ENCODE measurements around the gene WNT3.
A peak's percentile ranks its signal among the peaks of the same experiment; 100 is the strongest.
"Not testable (repeated sequence)": the region's sequence is repeated elsewhere in the genome, so short reads cannot be mapped to it uniquely, and the experiment has no call there.

Gene WNT3

DNA sequence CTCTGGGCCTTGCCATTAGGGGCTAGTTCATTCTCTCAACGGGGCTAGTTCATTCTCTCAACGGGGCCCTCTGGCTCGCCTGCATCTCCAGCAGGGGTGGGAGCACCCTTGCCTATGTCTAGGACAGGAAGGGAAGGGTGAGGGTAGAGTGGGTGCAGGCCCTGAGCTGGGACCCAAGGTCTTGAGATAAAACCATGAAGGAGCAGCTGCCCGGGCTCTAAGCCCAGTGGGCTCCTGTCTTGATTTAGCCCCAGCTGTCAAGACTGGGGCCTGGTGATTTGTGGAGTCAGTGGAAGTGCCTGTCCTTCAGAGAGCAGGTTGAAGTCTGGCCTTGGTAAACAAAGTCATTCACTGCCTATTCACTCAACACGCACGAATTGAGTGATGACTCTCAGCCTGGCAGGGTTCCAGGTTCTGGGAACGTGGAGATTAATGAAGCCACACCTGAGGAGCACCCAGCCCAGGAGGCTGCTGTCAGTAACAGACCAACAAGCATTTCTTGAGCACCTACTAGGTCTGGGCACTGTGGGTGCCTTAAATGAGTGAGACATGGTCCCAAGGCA lies 35.4 kb downstream of the WNT3 start:
- no peak for DNase-seq (ENCODE audit: low read depth)

DNA sequence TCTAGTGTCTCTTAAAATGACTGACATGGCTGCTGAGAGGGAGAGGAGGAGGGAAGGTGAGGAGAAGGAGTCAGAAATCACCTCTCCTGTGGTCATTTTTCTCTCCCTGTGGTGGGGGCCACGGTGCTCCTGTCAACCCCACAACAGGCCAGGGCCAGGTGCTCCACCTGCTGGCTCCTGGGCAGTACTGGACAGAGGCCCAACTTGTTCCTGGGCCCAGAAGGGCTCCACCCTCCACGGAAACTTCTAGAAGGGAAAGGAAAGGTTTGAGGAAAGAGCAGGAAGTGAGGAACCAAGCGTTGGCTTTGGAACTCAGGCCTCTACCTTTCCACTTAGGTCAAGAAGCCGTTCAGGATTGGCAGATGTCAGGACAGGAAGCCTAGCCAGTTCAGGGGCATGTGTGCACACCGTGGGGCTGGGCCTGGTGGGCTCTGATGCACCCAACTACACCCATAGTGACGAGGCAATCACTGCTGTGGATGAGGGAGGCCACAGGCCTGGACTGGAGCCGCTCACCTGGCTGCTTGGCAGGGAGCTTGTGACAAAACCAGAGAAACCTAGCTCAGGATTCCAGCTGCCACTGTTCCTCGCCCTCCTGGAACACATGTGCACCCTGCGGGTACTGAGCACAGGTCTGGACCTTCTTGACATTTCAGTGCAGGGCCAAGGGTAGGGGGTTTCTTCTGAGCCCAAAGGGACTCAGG lies 36.1 kb downstream of the WNT3 start:
- DNase-seq (ENCODE audit: low read depth) = peak; percentile 28

DNA sequence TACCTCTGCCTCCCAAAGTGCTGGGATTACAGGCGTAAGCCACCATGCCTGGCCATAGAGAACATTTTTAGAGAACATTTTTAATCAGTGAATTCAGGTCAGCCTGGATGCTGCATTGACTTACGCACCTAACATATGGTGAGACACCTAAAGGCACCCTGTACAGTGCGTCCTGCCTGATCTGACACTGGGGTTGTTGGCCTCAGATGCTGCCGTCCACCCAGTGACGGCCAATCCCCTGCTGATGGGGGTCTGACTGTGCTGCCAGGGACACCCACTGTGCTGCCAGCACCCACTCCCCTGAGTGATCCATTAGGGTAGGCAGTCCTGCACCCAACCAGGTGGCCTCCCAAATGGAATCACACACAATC lies 38.5 kb downstream of the WNT3 start:
- DNase-seq (ENCODE audit: low read depth) = no peak

DNA sequence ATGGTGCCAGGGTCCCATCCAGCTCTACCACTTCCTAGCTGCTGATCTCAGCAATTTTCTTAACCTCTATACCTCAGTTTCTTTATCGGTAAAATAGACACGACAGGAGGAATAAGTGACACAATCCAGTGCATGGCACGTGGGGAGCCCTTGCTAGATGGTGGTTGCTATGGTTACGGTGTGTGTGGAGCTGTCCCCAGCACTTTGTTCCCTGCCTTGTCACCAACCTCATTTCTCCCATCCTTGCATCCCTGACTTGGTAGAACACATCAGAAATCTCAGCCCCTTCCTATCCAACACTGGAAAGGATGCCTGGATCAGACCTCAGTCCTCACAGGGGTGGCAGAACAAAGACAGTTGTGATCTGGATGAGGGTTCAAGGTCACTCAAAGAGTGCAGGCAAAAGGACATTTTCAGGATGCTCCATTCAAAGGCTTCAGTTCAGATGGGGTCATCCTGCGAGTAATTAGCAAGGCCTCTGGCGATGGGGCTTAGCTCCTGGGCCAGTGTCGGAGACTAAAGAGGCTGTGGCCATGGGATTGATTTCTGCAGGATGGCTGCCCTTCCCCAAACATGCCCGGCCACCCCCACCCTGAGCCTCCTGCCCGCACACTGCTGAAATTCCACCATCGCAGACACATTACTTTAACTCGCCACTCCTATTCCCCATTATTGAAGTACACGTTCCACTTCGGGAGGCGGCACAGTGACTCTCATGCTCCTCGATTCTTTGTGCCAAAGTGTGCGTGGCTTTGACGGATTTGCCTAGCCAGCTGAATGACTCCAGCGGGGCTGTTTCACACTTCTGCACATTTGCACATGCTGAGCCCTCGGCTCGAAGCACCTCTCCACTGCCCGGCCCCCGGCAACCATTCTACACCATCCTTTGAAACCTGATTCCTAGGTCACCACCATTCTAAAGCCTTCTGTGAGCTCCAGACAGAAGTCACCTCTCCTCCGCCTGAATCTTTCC lies 40.3 kb downstream of the WNT3 start:
- DNase-seq (ENCODE audit: low read depth) = no peak

DNA sequence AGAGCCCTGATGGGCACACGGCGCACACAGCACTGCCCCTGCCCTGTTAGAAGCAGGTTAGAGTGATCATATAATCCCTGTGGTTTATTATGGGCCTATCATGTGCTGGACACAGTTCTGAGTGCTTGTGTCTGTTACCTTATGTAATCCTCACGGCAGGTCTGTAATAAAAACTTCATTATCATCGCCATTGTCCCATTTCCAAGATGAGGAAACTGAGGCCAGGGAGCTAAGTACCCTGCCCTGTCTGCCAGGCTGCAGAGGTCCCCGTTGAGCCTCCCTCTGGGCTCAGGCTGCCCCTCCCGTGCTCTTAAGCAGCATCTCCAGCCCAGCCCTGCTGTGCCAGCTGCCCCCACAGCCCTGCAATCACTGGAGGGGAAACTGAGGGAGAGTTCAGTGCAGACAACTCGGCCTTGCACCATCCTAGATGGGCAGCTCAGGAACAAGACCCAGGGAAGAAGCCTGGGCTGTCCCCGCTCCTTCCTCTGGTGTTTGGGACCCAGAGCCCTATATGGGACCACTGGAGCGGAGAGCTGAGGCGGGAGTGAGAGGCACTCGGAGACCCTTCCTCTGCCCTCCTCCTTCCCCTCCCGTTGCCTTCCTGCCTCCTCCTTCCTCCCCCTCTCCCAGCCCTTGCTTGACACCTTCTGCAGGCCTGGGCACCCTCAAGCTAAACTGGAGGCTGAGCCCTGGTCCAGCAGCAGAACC lies 42.0 kb downstream of the WNT3 start:
- DNase-seq (ENCODE audit: low read depth) = no peak

DNA sequence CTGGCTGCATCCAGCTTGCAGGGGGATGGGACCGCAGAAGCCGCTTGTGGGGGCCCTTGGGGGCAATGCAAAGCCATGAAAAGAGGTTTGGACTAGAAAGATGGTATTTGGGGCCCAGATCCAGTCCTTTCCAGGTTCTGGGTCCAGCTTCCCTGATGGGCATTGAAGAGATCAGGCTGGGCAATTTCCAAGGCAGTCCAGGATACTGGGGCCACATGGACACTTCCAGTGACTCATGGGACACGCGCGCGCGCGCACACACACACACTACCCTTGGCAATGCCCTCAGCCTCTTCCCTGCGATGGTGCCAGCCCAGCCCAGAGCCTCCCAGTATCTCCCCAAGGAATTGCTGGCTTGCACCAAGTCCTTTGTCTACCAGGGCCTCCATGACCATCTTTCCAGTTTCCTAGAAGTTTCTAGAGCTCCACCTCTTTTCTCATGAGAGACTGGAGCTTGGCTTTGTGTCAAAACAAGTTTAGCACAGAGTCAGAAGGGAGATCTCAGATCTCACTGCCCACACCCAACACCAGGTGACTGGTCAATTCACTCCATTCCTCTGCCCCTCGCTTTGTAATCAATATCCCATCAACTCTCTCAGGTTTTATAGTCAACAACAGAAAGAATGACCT lies 44.3 kb downstream of the WNT3 start:
- DNase-seq (ENCODE audit: low read depth) = no peak

DNA sequence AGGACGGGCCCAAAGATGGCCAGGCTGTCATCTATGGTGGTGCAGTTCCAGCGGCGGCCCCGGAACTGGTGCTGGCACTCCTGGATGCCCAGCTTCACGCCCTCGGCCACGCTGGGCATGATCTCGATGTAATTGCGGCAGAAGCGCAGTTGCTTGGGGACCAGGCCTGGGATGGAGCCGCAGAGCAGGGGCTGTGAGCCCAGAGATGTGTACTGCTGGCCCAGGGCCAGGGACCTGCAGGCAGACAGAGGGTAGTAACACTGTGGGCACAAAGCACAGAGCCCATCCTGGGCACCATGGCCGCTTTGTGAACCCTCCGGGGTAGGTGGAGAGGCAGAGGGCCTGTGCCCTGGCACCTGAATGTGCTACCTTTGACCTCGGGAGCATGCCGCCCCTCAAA lies 44.8 kb downstream of the WNT3 start:
- no peak for DNase-seq (ENCODE audit: low read depth)

DNA sequence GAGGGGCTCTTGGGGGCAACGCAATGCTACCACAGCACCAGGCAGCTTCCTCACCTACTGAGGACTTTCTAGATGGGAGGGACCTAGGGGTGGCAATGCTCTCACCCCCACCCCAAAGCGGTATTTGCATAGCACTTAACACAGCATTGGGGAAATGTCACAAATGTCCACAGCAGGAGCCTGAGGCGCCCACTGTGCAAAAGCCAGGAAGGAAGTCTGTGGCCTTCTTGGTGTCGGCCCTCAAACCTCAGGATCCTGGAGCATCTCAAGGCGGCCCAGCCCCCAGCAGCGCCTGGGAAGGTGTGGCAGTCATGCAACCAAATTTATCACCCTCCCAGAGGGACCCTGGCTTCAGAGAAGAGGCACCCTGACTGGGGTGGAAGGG lies 45.3 kb downstream of the WNT3 start:
- no peak for DNase-seq (ENCODE audit: low read depth)

DNA sequence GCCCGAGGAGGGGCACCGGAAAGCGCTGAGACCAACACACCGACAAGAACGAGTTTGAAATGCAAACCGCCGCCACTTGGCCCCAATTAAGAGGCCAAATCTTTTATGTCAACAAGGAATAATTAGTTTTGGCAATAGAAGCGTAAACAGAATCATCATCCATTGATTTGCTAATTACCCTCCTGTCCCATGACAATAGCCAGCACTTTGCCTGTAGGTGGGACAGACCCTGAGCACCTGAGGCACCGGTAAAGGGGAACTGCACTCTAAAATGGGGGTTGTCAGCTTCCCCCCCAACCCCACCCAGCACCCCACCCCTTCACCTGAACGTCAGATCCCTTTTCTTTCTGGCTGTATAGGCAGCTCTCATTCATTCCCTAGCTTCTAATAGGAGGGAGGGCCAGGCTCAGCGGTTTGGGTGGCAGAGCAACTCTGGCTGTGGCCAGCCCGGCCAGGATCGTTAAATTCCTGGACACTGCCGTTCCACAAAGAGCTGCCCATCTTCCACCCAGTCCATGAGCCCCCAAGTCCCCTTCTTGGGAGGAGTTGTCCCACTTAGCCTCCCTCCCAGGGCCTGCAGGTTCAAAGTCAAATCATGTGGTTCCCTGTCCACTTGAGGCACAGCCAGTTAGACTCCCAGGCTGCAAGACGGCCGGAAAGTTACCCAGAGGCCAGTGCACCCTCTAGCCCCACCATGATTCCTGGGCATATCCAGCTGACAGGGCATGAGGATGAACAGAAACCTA lies 45.8 kb downstream of the WNT3 start:
- DNase-seq (ENCODE audit: low read depth) = no peak

DNA sequence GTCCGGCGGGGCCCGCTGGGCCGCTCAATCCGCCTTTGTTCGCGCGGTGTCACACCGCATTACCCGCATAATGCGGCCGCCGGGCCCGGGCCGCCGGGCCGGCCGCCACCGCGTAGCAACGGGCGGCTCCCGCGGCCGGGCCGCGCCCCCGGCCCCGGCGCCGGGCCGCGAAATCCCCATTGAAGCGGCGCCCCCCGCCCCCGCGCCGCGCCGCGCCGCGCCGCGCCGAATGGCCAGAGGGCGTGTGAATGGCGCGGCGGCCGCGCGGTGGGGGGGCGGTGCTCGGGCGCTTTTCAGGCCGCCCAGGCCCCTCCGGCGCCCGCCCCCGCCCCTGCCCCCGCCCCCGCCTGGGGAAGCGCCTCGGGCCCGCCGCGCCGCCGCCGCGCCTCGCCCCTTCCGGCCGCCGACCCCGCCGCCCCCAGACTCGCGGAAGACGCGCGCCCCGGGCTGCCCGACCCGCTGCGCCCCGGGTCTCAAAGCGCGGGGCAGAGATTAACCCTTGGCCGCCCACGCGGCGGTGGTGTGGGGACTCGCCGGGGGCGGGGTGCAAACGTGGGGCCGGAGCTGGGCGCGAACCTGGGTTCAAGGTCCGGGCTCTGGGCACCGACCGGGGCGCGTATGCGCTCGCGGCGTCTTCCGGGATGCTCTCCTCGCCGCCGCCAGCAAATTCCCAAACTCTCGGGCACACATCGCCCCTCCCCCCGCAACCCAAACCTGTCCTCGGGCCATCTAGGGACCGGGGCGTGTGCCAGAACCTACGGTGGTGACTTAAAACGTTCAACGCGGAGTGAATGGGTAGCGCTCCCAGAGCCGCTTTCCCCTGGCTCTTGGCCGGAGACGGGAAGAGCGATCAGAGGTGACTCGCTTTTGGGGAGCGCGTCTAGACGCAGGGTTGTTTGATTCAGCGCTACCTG lies 46.7 kb downstream of the WNT3 start:
- DNase-seq (ENCODE audit: low read depth) = peak; percentile 23

DNA sequence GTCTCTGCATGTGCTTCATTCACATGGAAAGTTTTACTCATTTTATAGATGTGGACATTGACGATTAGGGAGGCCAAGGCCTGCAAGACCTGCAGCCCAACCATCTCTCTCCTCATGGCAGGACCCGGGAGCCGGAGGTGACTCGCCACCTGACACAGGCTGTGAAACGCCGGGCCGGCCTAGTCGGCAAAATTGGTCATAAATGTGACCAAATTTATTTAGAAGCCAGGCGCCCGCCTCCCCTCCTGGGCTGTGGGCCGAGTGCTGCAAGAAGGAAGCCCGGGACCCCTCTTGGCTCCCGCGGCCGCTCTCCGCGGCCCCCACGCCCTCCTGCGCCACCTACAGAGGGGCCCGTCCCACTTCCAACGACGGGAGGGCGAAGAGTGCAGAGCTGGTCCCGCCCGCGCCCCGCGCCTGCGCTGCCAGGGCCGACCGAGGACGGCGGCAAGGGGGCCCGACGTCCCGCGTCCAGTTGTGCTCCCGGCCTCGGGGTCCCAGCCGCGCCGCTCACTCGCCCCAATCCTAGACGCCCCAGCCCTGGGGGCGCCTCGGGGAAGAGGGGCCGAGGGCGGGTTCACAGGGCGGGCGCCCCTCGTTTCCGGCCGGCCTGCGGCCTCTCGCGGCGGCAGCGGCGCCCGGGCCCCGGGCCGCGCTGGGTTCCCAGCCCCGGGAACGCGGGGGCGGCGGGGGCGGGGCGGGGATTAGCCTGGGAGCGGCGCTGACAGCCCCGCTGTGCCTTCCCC lies 47.5 kb downstream of the WNT3 start:
- DNase-seq (ENCODE audit: low read depth) = peak; percentile 31

DNA sequence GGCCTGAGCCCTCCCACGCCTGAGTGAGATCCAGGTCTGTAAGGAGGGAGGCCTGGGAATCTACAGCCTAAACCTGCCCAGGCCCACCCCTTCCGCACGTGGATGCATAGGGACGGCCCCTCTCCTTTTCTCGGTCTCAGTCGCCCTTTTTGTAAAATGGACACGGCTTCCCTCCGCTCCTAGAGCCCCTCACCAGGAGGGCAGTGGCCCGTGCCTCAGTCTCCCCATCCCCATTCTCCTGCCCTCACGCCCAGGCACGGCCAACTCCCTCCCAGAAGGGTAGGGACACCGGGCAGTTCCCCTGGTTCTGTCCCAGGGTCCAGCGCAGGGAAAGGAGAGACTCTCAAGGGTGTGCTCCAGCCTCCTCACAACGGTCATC lies 48.1 kb downstream of the WNT3 start:
- DNase-seq (ENCODE audit: low read depth) = no peak

DNA sequence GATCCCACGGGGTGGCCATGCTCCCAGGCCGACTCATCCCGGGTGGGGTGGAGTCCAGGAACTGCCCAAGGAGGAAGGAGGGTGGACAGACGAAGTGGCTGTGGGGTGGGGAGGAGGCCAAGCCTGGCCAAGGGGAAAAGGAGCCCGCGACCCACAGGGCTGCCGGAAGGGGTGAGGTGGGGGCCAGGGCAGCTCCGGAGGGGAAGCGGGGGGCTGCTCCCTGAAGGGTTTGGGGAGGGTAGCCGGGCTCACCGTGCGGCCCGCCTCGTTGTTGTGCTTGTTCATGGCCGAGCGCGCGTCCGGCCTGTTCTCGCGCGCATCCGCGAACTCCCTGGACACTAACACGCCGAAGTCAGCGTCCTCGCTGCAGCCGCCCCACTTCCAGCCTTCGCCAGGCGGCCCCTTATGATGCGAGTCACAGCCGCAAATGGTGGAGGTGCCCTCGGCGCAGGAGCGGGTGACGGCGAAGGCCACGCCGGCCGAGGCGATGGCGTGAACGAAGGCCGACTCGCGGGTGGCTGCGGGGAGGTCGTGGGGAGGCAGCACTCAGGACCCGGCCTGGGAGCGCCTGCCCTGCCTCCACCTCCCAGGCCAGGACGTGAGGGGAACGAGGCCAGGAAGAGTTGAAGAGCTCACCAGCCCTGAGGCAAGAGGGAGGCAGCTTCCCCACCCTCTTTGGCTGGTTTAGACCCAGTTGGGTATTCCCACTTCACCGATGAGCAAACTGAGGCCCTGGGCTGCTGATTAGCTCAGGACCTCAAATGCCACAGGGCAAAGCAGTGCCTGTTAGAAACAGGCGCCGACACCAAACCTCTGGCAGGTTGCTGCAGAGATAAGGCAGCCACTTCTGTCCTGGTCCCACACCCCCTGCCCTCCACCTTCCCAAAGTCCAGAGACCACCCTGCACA lies 48.7 kb downstream of the WNT3 start:
- DNase-seq (ENCODE audit: low read depth) = no peak

DNA sequence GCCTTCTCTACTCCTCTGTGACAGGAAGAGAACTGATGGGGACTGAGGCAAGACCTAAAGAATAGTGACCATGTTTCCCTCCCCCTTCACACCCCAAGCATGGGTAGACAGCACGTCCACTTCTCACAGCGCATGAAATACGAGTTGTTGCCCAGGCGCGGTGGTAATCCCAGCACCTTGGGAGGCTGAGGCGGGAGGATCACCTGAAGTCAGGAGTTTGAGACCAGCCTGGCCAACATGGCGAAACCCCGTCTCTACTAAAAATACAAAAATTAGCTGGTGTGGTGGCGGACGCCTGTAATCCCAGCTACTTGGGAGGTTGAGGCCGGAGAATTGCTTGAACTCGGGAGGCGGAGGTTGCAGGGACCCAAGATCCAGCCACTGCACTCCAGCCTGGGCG lies 49.6 kb downstream of the WNT3 start:
- not testable (repeated sequence) for DNase-seq (ENCODE audit: low read depth)

DNA sequence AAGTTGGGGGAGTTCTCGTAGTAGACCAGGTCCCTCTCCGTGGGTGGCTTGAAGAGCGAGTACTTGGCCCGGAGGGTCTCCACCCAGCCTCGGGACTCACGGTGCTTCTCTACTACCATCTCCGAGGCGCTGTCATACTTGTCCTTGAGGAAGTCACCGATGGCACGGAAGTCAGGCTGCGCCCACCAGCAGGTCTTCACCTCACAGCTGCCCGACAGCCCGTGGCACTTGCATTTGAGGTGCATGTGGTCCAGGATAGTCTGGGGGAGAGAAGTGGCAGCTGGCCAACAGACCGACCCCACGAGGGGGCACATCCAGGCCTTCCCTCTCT lies 50.0 kb downstream of the WNT3 start:
- DNase-seq (ENCODE audit: low read depth) = no peak

DNA sequence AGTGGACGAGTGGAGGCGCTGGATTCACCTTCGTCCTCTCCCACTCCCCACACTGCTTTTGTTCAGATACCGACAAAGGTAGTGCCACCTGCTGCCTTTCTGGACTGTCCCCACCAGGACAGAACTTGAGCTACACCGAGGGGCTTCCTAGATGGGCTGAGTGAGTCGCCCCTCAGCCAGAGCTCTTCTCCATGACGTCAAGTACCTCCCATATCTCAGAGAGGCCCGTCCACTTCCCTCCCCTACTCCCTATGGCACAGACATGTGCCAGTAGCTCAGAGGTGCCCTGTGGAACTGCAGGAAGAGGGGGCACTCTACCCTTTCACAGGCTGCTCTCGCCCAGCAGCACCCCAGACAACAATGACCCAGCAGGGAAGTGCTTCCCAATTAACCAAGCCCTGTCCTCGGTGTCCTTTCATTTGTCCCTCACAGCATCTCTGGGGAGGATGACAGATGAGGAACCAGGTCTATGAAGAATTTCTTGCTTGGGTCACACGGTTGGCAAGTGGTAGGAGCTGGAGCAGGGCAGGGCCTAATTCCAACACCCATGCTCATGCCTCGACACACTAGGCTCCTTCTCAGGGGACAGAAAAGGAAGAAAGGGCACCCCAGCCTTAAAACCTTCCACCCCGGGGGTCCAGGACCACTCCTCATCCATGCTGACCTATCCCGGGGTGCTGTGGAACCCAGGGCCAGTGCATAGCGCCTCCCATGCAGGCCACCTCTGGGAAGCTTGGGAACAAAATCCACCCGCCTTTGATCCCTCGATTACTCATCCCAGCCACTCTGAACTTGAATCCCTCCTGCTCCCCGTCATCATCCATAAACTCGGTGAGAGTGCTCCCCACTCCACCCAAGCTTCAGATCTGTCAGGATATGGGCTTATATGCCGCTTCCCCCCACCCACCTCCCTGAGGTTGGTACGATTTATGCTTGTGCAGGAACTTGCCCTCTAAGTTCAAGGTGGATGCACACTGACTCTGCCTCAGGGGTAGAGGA lies 51.7 kb downstream of the WNT3 start:
- no peak for DNase-seq (ENCODE audit: low read depth)

DNA sequence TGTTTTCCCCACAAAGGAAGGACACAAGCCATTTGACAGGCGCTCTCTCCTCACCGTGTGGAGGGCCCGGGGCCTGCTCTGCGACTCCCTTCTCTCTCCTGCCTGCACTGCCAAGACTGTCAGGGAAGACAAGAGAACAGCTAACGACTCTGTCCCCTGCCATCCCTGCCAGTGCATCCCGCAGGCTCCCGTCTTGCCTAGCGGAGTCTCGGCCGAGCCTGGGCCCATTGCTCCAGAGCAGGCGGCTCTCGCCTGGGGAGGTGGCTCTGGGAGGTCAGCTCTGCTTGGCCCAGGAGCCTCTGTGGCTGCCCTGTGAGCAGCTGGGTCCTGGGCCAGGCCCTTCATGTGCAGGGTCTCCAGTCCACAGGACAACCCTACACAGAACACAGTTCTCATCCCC lies 53.0 kb downstream of the WNT3 start:
- no peak for DNase-seq (ENCODE audit: low read depth)

Data from amniotic epithelial cell (primary cell).